HepG2 (cell line): ENCODE results near the gene GDF9. TPM values are rescaled to one million over a fixed set of nuclear protein-coding genes. Genes with fewer than 3 reads are reported as not detected.

Source experiments
- ATAC-seq: fragments of 200-7000 bp; cut with Tn5 transposase; 3 replicates; pipeline ENCODE4 v1.9.1; 2020; ENCODE audit warnings: mild to moderate bottlenecking, moderate library complexity
- BruUV-seq: library from RNA; stranded (reverse); fragments of 400-500 nt; replicated peaks from 2 replicates; lab custom pipeline; 2021; lab: Mats Ljungman, UMichigan
- CTCF ChIA-PET: fragments of 300-600 bp; formaldehyde crosslinking; extraction: SDS; loops from one replicate; lab custom pipeline; 2021; ENCODE audit warnings: low total read pairs, inconsistent platforms, low intra/inter-chr PET ratio; lab: Yijun Ruan, JAX
- POLR2A ChIA-PET: fragments of 350-600 bp; sonication (Branson Sonifier 250); formaldehyde crosslinking; loops from one replicate; lab custom pipeline; 2020; ENCODE audit warnings: antibody characterized with exemption, inconsistent platforms; lab: Yijun Ruan, JAX
- DNase-seq: peaks from one replicate; pipeline ENCODE4 v3.0.0-alpha.2; 2015; ENCODE audit warnings: low spot score
- FAIRE-seq: peaks from 3 replicates; lab custom pipeline; 2011; peaks lifted over from hg19 to GRCh38; lab: Jason Lieb, UNC
- H2AFZ ChIP-seq: one replicate; pipeline ENCODE4 v1.6.1; 2011; ENCODE audit warnings: low read length, inconsistent platforms
- H3K27ac ChIP-seq: fragments of 300-600 bp; 3 replicates; pipeline ENCODE4 v1.8.0; 2011; ENCODE audit warnings: mixed run types, mild to moderate bottlenecking, mixed read lengths, low read length, inconsistent platforms; ENCODE audit not compliant: insufficient read depth; ENCODE audit errors: extremely low read length
- H3K27me3 ChIP-seq, 2 experiments: fragments of 200-600 bp in 1 of 2; 2 replicates in 1 of 2; 3 replicates in 1 of 2; pipeline versions ENCODE4 v1.6.0 to v1.8.0; 2011; ENCODE audit warnings: low read length in 2 of 2, mild to moderate bottlenecking in 2 of 2, moderate library complexity in 2 of 2, inconsistent platforms in 1 of 2; ENCODE audit not compliant: insufficient read depth in 2 of 2, control insufficient read depth in 1 of 2
- H3K36me3 ChIP-seq, 2 experiments: fragments of 200-600 bp in 1 of 2; replicated peaks in 1 of 2; 2 replicates in 1 of 2; 3 replicates in 1 of 2; pipeline versions ENCODE4 v1.5.1 to v1.8.0; 2011; ENCODE audit warnings: low read length in 2 of 2, inconsistent platforms in 1 of 2; ENCODE audit not compliant: insufficient read depth in 2 of 2, control insufficient read depth in 1 of 2
- H3K4me1 ChIP-seq: 2 replicates; pipeline ENCODE4 v1.5.1; 2012; ENCODE audit warnings: low read length, inconsistent platforms; ENCODE audit not compliant: insufficient read depth
- H3K4me2 ChIP-seq: 2 replicates; pipeline ENCODE4 v1.6.0; 2011; ENCODE audit warnings: low read depth, low read length, inconsistent platforms
- H3K4me3 ChIP-seq, 3 experiments: fragments of 200-600 bp in 1 of 3; sonication (generic), shearing (Covaris generic) in 1 of 3; replicated peaks in 1 of 3; 2 replicates each; pipeline ENCODE4 v1.5.1; 2011 to 2016; ENCODE audit warnings: low read length in 3 of 3, inconsistent platforms in 2 of 3, low read depth in 2 of 3, mild to moderate bottlenecking in 2 of 3, control low read depth in 1 of 3, mixed read lengths in 1 of 3; ENCODE audit not compliant: insufficient read depth in 1 of 3
- H3K79me2 ChIP-seq: one replicate; pipeline ENCODE4 v1.6.1; 2011; ENCODE audit warnings: low read length, inconsistent platforms; ENCODE audit not compliant: insufficient read depth
- H3K9ac ChIP-seq: 2 replicates; pipeline ENCODE4 v1.6.0; 2011; ENCODE audit warnings: mild to moderate bottlenecking, low read depth, low read length, inconsistent platforms; ENCODE audit not compliant: insufficient read depth
- H3K9me3 ChIP-seq: 2 replicates; pipeline ENCODE4 v1.5.1; 2012; ENCODE audit warnings: mild to moderate bottlenecking, low read length
- H4K20me1 ChIP-seq: 2 replicates; pipeline ENCODE4 v1.6.0; 2011; ENCODE audit warnings: inconsistent platforms, mild to moderate bottlenecking, low read length, moderate library complexity; ENCODE audit not compliant: insufficient read depth
- AGO2 ChIP-seq: fragments of 200-400 bp; formaldehyde crosslinking; optimal IDR thresholded peaks from 2 replicates; pipeline ENCODE3; 2017; ENCODE audit warnings: mild to moderate bottlenecking, low read depth, low read length, moderate library complexity
- NONO ChIP-seq, 2 experiments: fragments of 450-650 bp in 1 of 2; sonication (generic) in 1 of 2; formaldehyde crosslinking in 1 of 2; IDR thresholded peaks in 1 of 2; conservative IDR thresholded peaks in 1 of 2; 2 replicates each; pipeline versions ENCODE4 v1.6.1 to v1.8.0; 2017 to 2022; ENCODE audit warnings: mild to moderate bottlenecking in 1 of 2, missing genetic modification reagents in 1 of 2, moderate library complexity in 1 of 2
- POLR2G ChIP-seq: fragments of 200-400 bp; formaldehyde crosslinking; IDR thresholded peaks from 2 replicates; pipeline ENCODE4 v1.6.1; 2018; ENCODE audit warnings: mild to moderate bottlenecking, low read depth, low read length, moderate library complexity
- RBFOX2 ChIP-seq: fragments of 200-400 bp; formaldehyde crosslinking; IDR thresholded peaks from 2 replicates; pipeline ENCODE4 v1.6.1; 2017; ENCODE audit warnings: low read depth, mild to moderate bottlenecking, low read length
- SP4 ChIP-seq: sonication (generic); formaldehyde crosslinking; IDR thresholded peaks from 2 replicates; pipeline ENCODE4 v1.8.1; 2023; ENCODE audit warnings: mild to moderate bottlenecking, missing genetic modification reagents
- ZBTB33 ChIP-seq: sonication (generic); formaldehyde crosslinking; IDR thresholded peaks from 2 replicates; pipeline ENCODE4 v1.4.0; 2020; ENCODE audit warnings: missing genetic modification reagents
- ZFAT ChIP-seq: sonication (generic); formaldehyde crosslinking; conservative IDR thresholded peaks from 2 replicates; pipeline ENCODE4 v1.8.1; 2023; ENCODE audit warnings: missing genetic modification reagents, inconsistent platforms
- ZHX1 ChIP-seq: sonication (generic); formaldehyde crosslinking; IDR thresholded peaks from 2 replicates; pipeline ENCODE4 v1.8.1; 2022; ENCODE audit warnings: low read depth, mild to moderate bottlenecking, missing genetic modification reagents
- WGBS: methylation state at CpG from one replicate; pipeline ENCODE4 v1.1.6; 2017; ENCODE audit warnings: low lambda C conversion rate; 5-methylcytosine and 5-hydroxymethylcytosine counted together
- in situ Hi-C: cut with HindIII; loops from 2 replicates; pipeline ENCODE4 v1.10.0; 2017; ENCODE audit warnings: low pct_unique_long_range_greater_than_20kb; ENCODE audit not compliant: extremely low pct_ligation_motif_present
- intact Hi-C: fragments of 100-400 bp; cut with micrococcal nuclease; formaldehyde crosslinking; loops from one replicate; pipeline ENCODE4 v1.10.0; 2022; ENCODE audit not compliant: unreplicated experiment
- polyA plus RNA-seq, 8 experiments: library from polyadenylated mRNA; depleted of rRNA in 3 of 8; stranded (reverse) in 7 of 8; unstranded in 1 of 8; fragments of >200 nt; fragmentation: Illumina TruSeq in 4 of 8; extraction: Trizol in 4 of 8; gene quantifications; 2 replicates each; pipeline versions ENCODE4 v1.2.1 to v1.2.3, GENCODE V29; 2011 to 2016; ENCODE audit warnings: low read depth in 4 of 8, missing spikeins in 1 of 8, mixed read lengths in 1 of 8; ENCODE audit not compliant: insufficient read depth in 1 of 8
- total RNA-seq, 5 experiments: library from RNA; depleted of rRNA; stranded (reverse); fragments of >200 nt; fragmentation: Illumina TruSeq; extraction: Trizol; gene quantifications; 2 replicates each; pipeline ENCODE4 v1.2.3, GENCODE V29; 2016; ENCODE audit warnings: low read depth in 1 of 5

GDF9 gene
- total and polyA plus RNA-seq, 2 of the 13 experiments (the other 11 are each of a cell fraction or from before 2014, with no cell fraction given): 0.33 to 0.38 TPM

- Histone ChIP-seq H3K4me3 (no peak overlapping the region), H3K79me2 (peaks cover 13% of the 10 kb centered on the region), H3K27me3 (no peaks in the 10 kb centered on the region), H3K4me1 (peaks cover 48% of the 10 kb centered on the region), H3K27ac (no peak overlapping the region), H3K9me3 (no peaks in the 10 kb centered on the region), H2AFZ (no peak overlapping the region), H4K20me1 (no peaks in the 10 kb centered on the region), H3K9ac (no peak overlapping the region), H3K4me2 (no peak overlapping the region), H3K36me3 (peaks cover 7 to 30% of the 10 kb centered on the region in 2 experiments; a peak in 4 of 5 replicates)
- POLR2A ChIA-PET: interaction anchor here (0.6 to 6.7 kb wide), 4 partner anchors 13 to 265 kb away, joined by 3 to 176 read pairs (median 3); partner anchors contain the start of gene GDF9
- DNase-seq (no peak), FAIRE-seq (no peak), ATAC-seq (no peak)
- in situ Hi-C loops: no loop called here
- 97% methylated on average over 50 of the region's 68 CpGs for WGBS
- CTCF ChIA-PET: interaction anchor here (4.5 kb wide), 1 partner anchor 15 kb away, joined by 54 read pairs; no protein-coding TSS in a partner anchor
- TF ChIP-seq ZFAT (CRISPR knock-in tag) (no peak), SP4 (CRISPR knock-in tag) (no peak), ZHX1 (CRISPR knock-in tag) (0 out of 2 replicates have a peak, but pooled peaks have one; percentile 50), AGO2 (peak; percentile 79), POLR2G (0 out of 2 replicates have a peak, but pooled peaks have one; percentile 25), RBFOX2 (peak; percentile 56), NONO (IDR thresholded peaks at IDR 0.05) (no peak), NONO (CRISPR knock-in tag; conservative IDR thresholded peaks at IDR 0.05) (0 out of 2 replicates have a peak, but pooled peaks have one; percentile 11), ZBTB33 (CRISPR knock-in tag) (peak; percentile 73)
- intact Hi-C loops: loop anchor here (5.0 kb wide), 1 partner anchor 296 kb away; no protein-coding TSS in a partner anchor
- BruUV-seq: no TSS peak
Observed at GRCh38 chr5:132822650-132823480, 43.4 kb downstream of the GDF9 start.
